ENCODE results near the gene COL5A1.

COL5A1 gene

DNA sequence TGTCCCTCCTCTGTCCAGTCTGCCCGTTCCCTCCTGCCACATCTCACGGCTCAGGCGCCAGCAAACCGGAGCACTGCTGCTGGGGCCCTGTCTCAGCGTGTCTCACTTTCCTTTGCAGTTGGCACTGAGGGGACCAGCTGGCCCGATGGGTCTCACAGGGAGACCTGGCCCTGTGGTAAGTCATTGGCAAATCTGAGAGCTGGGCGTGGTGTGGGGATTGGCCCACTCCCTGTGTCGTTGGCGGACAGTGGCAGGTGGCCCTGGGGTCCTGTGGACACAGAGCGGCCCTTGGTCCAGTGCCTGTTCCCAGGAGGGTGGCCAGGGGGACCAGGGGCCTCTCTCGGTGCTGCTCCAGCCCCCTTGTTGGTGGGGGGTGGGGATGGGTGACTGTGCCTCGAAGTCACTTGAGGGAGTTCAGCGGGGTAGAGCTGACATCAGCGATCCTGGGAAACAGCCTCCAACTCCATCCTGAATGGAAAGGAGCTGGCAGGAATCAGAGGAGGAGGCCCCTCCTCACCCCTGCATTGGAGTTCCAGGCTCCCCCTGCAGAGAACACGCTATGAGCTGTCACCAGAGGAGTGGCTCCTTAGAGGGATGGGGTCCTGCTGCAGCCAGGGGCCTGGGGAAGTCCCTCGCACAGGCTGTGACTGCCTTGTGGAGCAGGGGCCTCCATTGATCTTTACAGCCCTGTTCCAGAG lies 111.0 kb downstream of the COL5A1 start:
- DNase-seq: no peak

DNA sequence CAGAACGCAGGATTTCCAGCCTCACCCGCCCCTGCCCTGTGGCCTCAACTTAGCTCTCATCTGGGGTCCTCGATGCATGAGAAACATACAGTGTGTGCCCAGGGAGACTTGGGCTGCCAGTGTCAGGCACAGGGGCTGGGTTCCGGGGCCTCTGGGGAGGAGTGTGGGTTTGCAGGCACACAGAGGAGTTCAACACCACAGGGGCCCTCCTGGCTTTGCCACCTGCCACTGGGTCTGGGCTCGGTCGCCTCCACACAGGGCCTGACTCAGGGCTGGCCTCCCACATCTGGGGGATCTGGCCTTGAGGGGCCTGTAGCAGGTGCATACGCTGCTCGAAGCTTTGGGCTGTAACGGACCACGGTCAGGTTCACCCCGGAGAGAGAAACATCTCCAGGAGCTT lies 111.6 kb downstream of the COL5A1 start:
- no peak for DNase-seq

DNA sequence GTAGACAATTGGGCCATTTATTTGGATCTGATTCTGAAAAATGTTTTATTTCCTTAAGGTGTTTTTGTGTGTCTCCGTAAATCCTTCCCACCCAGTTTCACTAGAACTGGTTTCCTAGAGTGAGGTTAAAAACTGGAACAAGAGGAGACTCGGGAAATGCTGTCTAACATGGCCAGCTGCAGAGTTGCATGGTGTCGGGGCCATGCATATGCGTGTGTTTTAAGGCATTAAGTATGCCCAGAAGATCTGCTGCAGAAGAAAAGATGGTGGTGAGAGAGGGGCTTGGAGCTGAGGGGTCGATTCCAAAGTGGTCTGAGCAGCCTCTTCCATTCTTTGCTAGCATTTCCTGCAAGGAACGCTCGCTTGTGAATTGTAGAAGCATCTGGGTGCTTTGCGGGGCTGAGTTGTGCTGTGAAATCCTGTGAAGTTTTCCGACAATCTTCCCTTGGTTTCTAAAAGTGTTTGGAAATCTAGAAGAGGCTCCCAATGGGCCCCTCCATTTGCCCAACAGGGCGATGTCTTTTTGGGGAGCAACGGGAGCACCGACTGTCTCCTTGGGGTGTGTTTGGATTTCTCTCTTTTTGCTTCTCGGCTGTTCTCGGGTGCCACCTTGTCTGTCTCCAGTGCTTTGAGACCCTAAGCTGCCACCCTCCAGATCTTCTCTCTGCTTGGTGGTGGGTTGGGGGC lies 113.8 kb downstream of the COL5A1 start:
- no peak for DNase-seq

DNA sequence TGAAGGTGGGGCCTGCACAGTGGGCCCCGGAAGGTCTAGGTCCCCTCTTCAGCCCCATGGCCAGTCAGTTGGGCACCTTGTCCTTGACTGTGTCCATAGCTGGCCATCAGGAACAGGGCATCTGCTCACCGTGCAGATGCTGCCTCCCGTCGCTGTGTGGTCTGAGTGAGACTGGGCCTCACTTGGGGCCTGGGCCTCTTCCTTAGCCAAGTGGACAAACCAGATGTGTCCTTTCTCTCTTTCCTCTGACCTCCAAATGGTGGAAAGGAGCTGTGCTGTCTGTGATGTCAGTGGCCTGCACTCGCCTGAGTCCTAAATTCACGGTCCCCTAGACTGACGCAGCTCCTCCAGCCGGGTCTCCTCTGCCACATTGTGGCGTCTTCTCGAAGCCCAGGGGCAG lies 114.5 kb downstream of the COL5A1 start:
- no peak for DNase-seq

DNA sequence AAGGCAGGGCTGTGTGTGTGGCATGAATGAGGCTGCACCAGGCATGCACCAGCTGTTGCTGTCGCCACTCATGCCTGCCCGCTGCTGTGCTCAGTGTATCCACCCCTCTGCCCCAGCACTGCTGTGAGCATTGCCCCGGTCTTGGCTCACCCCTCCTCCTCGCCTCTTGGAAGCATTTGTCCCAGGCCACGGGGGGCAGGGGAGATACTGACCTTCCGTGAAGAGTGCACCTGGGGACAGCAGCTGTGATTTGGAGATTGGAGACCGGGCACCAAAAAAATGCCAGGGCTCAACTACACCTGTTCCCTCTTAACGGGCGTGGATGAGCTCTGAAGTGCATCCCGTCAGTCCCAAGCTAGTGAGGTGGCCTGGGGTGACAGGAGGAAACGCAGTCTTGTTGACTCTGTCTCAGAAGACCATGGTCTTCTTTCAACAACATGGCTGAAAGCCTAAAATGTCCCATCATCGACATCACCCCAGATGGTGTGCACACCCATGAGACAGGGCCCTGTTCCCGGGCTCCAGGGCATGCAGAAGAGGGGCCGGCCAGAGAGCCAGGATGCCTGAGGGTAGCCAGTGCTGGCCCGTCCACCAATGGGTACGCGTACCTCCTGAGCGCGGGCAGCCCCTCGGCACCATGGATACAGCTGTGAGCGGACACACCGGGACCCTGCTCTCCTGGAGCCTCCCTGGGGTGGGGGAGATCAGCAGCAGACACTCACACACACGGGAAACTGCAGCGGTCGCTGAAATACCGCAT lies 115.8 kb downstream of the COL5A1 start:
- DNase-seq: no peak

DNA sequence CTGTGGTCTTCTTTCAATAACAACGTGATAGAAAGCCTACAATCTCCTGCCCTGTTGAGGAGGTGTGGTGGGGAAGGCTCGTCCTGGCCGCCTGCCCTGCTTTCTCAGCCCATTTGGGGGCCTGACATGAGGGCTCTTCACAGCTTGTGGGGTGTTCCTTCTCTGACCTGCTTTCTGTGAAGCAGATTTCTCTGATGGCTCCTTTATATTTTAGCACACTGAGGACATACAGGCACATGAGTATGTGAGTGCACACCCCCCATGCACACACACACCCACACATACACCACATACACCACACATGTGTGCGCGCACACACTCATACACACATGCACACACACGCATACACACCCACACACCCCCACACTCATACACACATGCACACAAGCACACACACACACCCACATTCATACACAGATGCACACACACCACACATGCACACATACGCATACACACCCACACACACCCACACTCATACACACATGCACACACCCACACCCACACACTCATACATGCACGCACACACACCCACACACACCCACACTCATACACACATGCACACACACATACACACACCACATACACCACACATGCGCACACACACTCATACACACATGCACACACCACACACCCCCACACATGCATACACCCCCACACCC lies 117.5 kb downstream of the COL5A1 start:
- DNase-seq: no peak

DNA sequence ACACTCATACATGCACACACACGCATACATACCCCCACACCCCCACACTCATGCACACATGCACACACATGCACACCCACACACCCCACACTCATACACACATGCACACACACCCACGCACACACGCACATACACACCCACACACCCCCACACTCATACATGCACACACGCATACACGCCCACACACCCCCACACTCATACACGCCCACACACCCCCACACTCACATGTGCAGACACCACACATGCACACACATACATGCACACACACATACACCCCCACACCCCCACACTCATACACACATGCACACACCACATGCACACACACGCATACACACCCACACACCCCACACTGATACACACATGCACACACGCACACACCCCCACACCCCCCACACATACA lies 118.3 kb downstream of the COL5A1 start:
- DNase-seq: no peak

DNA sequence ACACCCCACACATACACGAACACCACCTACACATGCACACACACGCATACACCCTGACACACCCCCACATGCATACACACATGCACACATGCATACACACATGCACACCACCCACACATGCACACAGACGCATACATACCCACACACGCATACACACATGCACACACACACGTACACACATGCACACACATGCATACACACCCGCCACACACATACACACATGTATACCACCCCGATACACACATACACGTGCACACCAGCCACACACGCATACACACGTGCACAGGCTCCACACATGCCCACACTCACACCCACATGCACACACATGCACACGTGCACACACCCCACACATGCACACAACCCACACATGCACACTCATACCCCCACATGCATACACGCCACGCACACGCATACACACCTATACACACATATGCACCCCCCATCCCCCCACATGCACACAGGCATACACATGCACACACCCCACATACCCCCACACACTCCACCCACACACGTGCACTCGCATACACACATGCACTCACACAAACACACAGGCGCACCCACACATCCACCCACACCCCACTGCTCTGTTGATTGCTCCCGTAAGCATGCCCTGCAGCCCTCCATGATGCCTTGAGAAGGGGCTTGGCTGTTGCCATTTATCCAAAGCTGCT lies 119.3 kb downstream of the COL5A1 start:
- DNase-seq: no peak

DNA sequence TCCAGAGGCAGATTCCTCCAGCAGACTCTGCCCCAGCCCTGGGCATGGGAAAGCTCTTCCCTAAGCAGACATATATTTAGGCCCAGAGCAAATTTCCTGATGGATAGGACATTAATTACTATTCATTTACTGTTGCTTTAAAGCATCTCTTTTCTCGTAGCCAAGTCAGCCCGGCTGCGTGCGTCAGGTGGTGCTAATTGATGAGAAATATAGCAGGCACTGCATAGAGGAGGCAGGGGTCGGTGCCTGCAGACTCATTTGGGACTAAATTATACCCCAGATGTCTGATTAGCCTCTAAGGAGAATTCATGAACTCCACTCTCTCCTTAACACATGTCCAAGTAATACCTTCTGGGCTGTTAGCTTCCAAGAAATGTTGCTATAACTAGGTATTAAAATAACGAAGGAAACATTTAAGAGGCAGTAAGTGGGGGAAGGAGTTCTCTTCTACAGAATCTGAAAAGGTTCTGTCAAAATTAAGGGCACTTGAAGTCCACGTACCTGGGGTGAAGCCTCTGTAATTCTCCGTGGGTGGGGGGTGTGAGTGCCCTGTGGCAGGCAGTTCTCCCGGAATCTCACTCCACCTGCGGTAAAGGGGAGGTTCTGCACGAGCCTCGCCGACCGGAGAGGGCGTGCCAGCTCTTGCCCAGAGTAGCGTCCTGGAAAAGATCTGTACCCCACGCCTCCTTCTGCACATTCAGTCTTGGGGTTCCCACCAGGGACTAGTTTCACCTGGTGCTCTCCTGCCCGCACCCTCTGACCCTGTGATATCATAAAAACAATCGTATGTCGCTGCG lies 123.1 kb downstream of the COL5A1 start:
- no peak for DNase-seq

DNA sequence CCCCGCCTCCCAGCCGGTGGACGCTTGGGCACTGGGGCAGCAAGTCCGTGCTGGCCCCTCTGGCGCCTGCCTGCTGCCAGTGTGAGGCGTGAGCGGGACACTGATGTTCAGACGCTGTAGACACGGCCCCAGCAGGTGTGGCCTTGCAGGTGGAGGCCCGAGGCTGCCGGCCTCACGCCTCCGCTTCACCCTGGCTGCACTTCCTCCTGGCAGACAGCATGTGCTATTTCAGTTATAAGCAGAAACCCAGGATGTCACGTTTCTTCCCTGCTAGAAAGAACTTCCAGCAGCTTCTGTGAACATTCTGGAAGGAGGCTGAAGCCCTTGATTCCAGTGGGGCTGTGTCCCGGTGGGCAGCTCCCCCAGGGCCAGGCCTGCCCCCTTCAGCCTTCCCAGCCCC lies 124.2 kb downstream of the COL5A1 start:
- DNase-seq: no peak

DNA sequence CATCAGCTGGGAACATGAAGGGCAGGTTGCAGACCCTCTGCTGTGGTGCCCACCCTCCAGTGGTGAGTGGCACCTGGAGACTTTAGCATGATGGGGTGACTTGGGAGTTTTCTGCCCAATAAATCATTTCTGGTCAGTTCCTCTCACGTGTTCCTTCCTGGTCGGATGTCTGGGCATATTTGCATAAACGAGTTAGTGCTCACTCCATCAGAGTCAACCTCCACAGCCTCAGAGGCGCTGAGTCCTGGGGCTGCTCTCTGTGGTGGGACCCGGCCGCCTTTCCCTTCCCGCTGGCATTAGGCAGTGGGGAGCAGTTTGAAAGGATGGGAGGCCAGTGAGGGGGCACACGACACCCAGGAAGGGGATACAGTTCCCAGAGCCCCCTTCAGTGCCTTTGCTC lies 125.0 kb downstream of the COL5A1 start:
- DNase-seq: no peak

DNA sequence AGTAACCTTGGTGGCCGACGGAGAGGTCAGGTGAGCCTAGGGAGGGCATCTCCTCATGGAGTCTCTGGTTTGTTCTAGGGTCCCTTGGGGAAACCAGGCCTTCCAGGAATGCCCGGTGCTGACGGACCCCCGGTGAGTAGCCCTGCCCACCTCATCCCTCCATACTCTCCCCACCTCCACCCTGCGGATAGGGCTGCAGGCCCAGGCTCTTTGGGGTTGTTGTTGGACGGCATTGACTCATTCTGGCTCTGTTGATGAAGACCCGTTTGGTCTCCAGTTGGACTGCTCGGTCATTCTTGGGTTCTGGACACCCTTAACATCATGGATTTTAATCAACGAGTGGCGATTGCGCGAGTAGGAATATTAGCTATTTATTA lies 126.7 kb downstream of the COL5A1 start:
- no peak for DNase-seq

DNA sequence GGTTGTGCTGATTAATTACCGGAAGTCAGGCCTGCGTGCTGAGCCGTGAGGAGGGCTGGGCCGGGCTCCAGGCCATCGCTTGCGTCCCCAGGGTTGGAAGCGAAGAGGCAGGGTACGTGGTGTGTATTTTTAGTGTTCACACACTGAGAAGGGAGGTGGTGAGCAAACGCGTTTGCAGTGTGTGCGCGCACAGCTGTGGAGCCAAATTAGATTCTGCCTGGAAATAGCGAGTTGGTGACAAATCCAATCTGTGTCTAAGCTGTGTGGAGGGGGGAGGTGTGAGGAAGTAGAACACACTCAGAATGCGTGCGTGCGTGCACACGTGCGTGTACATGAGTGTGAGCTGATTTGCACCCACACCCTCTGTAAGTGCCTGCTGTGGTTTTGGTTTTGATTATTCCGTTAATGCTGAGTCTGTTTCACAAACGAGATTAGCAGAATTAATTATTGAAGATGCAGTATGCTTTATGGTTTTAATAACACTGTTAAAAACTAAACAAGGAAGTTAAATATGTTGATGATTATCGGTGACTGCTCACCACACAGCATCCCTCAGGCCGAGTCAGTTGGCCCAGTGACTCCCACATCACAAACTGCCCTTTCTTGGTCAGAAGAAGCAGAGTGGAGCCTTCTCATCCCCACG lies 127.2 kb downstream of the COL5A1 start:
- DNase-seq: no peak

DNA sequence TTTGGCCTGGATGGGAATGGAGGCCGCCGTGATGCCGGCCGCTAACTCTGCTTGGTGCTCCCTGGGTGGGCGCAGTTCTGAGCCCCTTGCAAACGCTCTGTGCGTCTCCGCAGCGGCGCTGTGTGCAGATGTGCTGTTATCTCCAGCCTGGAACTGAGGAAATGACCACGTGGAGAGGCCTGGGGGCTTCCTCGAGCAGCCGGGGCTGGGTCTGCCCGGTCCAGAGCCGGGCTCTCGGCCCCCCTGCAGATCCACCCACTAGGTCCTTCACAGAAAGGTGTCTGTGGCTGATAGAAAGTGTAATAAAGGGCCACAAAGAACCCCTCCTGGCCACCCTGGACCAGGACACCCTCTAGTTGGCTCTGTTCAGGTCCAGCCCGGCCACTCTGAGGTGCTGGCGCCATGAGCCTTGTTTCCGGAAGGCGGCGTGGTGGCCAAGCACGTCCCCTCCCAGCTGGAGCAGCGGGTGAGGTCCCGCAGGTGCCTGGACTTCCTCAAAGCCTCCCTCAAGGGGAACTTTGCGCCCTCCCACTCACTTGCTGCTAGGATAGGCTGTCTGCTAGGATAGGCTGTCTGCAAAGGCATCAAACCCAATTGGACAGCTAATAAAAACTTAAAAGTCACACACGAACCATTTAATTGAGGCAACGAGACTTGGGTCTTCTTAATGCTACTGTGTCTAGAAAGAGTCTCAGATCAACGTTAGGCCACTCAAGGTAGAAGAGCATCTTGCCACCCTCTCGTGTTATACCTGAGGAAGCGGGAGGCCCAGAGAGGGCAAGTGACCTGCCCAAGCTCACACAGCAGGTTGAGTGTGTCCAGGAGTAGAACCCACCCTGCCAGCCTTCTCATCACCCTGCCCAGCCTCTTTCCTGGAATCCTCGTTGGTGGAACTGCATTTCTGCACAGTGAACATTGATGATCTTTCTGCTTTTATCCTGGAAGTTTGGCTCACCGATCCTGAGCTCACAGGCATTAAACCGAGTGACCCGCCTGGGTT lies 129.7 kb downstream of the COL5A1 start:
- no peak for DNase-seq

DNA sequence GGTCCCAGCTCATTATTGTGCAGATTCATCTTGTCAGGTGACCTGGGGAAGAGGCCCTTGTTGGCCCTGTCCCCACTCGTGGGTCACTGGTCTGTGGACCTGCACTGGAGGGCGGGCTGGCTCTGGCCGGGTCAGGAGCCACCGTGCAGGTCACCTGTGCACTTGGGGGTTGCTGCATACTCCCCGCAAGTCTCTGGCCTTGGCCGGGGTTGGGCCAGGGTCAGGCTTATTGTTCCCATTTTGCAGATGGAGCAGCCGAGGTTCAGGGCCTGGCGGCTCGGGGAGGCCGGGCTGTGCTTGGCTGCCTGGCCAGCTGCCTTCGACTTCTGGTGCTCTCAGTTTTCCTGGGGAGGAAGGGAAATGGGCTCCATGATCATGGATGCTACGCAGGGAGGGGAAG lies 130.7 kb downstream of the COL5A1 start:
- no peak for DNase-seq

DNA sequence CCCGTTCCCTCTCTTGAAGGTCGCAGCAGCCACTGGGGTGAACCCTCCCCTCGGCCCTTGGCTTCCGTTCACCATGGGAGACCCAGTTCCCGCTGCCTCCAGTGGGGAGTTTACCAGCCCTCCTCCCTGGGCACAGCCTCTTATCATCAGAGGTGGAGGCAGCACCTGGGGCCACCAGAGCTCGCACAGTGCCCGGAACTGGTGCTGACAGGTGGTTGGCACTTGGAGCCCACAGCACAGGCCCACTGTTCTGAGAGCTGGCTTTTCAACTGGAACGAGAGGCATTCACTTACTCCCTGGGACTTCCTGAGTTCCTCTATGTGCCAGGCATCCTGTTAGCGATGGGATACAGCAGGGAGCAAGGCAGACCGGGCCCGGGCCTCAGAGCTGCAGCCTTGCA lies 132.2 kb downstream of the COL5A1 start:
- no peak for DNase-seq

DNA sequence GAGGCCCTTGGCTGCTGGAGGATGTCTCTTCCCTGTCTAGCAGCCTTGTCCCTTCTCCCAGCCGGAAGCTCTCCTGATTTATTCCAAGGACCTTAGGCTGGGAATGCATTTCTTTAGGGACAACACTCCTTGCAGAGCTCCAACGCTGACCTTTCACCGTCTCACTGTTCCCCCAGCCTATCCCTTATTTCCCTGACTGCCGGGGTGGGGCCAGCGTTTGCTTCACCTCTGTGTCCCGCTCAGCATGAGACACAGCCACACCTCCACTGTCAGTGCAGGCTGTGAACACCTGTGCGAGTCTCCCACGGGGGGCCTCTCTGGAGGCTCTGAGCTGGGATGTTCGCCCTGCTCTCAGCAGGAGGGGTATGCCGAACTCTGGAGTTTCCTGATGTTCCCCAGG lies 132.8 kb downstream of the COL5A1 start:
- no peak for DNase-seq

DNA sequence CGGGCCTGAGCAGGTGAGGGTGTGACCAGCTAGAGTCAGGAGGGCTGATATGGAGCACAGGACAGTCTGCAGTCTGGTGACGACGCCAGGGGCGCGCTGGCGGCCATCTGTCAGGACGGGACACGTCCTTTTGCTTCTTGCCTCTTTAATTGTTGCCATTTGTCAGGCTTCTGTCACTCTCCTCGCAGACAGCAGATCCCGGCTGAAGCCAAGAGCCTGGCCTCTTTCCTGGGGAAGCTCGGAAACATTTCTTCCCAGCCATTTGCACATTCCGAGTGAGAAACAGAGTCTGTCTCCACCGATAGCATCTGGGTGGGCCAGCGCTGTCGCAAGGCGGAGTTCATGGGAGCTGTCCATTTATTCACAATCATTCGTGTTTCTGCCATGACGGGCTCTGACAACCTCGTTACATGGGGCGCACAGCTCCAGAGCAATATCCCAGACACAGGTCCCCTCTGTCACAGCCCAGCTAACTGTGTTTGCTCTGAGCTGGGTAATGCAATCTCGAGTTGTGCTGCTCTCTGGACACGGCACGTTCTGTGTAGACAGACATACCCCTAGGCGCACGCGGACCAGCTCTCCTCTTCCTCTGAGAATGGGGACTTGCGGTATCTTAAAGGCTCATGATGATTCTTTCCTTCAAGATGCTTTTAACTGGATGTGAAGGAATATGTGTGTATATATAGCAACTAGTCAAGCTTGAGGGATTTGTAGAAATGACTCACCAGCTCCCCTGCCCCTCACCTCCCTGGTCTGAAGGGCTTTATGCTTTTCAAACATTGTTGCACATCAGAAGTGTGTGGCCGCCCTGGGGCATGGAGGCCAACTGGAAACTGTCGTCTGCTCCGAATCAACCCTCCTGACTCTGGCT lies 133.7 kb downstream of the COL5A1 start:
- no peak for DNase-seq

DNA sequence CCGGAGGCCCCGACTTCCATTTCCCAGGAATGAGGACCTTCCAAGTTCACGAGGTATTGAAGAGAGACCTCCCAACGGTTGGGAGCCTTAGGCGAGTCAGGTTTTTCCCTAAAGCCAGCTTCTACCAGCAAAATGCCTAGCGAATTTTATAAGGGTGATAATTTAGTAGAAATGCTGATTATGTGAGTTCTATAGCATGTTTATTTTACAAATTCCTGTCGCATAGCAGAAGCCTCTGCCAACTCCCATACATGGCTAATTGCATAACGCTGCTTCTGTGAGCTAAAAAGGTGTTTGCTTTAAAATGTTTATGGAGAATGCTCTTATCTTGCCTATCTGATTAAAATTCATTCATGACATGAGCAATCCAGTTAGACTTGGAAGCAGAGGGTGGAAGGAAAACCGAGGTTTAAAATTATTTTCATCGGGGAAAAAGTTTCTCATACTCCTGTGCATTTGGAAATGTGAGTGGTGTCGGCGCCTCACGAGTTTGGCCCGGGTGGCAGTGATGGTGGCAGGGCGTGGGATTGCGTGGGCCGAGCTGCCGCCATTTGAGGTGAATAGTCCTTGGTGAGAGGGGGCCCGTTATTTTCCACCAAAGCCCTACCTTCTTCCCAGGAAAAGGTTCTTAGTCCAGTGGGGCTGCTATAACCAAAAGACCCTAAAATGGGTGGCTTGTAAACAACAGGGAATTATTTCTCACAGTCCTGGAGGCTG lies 134.6 kb downstream of the COL5A1 start:
- no peak for DNase-seq
